ENCODE data around the gene KLHL21.

DNA sequence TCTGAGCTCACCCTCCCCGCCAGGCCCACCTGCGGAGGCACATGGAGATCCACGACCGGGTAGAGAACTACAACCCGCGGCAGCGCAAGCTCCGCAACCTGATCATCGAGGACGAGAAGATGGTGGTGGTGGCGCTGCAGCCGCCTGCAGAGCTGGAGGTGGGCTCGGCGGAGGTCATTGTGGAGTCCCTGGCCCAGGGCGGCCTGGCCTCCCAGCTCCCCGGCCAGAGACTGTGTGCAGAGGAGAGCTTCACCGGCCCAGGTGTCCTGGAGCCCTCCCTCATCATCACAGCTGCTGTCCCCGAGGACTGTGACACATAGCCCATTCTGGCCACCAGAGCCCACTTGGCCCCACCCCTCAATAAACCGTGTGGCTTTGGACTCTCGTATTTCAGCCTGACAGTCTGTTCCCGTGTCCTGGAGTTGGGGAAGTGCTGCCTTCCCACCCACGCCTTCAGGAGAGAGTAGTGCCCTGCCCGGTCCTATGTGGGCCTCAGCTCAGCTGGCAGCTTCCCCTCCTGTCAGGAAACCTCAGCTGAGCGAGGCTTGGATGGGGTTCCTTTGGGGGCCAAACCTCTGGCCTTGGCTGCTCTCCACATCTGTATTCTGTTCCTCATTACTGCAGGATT is 13.7 kb downstream of the KLHL21 start:
- TF ChIP-seq, protein P1, sequence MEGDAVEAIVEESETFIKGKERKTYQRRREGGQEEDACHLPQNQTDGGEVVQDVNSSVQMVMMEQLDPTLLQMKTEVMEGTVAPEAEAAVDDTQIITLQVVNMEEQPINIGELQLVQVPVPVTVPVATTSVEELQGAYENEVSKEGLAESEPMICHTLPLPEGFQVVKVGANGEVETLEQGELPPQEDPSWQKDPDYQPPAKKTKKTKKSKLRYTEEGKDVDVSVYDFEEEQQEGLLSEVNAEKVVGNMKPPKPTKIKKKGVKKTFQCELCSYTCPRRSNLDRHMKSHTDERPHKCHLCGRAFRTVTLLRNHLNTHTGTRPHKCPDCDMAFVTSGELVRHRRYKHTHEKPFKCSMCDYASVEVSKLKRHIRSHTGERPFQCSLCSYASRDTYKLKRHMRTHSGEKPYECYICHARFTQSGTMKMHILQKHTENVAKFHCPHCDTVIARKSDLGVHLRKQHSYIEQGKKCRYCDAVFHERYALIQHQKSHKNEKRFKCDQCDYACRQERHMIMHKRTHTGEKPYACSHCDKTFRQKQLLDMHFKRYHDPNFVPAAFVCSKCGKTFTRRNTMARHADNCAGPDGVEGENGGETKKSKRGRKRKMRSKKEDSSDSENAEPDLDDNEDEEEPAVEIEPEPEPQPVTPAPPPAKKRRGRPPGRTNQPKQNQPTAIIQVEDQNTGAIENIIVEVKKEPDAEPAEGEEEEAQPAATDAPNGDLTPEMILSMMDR (IDR thresholded peaks at IDR 0.05; ENCODE audit: insufficient read depth, low read depth, low read length): no peak
- TF ChIP-seq EZH2 (IDR thresholded peaks at IDR 0.05; ENCODE audit: insufficient read depth, low read length): no peak

Data from astrocyte (in vitro differentiated cells and primary cell).